HG03457 (cell line): ENCODE results near the gene LGALS9B.
"Not testable (repeated sequence)": the region's sequence is repeated elsewhere in the genome, so short reads cannot be mapped to it uniquely, and the experiment has no call there.

Source experiments
- ATAC-seq: cut with Tn5 transposase; IDR thresholded peaks from one replicate; pipeline ENCODE4 v1.9.1; 2021; ENCODE audit warnings: moderate number of reproducible peaks; ENCODE audit not compliant: unreplicated experiment

LGALS9B gene

DNA sequence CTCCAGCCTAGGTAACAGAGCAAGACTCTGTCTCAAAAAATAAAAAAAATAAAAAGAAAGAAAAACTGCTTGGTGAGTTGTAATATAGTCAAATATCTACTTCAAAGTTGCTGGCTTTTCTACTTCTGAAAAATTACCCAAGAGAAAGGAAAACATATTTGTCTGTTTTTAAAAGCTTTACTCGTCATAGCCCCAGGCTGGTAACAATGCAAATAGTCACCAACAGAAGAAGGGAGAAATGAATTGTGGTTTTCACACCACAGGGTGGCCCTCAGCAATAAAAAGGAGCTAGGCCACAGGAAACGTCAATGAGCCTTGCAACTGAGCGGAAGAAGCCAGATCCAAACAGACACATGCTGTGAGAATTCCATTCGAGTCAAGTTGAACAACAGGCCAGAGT, 1.8 kb upstream of the LGALS9B start:
- not testable (repeated sequence) for ATAC-seq

- not testable (repeated sequence) for ATAC-seq
Measured at GRCh38 chr17:20466999-20467398, 340 bp downstream of the LGALS9B start.

DNA sequence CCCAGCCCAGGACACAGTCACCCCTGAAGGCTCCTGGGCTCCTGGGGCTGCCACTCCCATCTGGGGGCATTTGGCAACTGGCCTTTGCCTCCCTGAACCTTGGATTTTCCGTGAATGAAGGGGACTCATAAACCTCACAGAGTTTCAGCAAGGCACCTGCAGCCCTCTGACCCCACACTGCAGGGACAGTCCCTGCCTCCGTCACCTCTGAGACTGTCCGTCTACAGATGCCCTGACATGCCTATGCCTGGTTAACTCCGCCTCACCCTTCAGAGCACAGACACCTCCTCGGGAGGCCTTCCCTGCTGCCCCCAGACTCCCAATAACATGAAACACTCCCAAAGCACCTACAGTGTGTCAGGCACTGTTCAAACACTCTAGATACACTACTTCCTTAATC, 786 bp downstream of the LGALS9B start:
- ATAC-seq: not testable (repeated sequence)

GRCh38 chr17:20465535-20465934, 1.8 kb downstream of the LGALS9B start:
- not testable (repeated sequence) for ATAC-seq

DNA sequence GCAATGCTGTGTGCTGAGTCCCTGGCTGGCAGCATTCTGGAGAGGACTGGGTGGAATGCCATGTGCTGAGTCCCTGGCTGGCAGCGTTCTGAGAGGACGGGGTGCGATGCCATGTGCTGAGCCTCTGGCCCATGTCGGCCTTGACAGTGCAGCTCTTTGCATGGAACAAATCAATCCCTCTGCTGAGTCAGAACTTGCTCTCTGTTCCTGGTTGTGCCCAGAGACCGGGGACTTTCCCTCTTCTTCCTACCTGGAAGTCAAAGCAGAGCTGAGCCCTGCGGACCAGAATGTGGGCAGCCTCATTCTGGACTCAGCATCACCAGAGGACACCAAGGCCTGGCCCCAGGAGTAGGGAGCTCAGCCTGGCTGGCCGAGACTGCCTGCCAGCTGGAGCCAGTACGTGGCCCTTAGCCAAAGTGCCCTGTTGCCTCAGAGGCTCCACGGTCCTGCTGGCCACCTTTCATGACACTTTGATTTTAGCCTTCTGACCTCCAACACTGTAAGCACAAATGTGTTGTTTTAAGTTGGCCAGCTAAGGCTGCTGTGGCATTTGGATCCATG, 2.4 kb downstream of the LGALS9B start:
- not testable (repeated sequence) for ATAC-seq

DNA sequence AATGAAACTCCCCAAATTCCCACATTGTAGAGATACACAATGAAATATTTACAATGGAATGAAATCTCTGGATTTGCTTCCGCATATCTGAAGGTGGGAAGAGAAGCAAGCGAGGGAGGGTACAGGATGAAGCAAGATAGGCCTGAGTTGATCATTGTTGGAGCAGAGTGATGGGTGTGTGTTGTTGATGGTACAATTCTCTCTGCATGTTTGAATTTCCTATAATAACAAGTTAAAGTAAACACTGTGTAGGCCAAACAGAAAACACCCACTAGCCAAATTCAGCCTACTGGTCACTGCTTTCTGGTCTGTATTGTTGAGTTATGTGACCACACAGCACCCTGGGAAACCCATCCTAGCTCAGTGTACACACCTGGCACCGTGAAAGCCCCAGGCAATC, 5.2 kb downstream of the LGALS9B start:
- ATAC-seq: not testable (repeated sequence)

GRCh38 chr17:20457848-20458381, 9.4 kb downstream of the LGALS9B start:
- not testable (repeated sequence) for ATAC-seq

DNA sequence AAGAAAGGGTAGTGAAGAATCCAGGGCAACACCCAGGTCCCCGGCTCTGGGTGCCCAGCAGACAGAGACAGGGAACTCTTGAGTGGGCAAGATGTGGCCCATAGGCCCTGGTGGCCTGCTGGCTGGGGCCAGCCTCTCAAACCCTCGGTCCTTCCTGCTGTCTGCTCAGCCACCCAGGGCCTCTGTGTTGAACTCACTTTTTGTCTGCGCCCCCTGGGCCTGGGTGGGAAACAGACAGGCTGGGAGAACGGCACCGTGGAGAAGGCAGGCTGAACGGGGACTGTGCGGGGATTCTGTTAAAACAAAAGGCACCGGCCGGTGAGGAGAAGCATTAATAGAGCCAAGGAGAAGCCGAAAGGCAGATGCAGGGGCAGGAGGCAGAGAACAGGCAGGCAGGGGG, 12.2 kb downstream of the LGALS9B start:
- ATAC-seq: not testable (repeated sequence)

GRCh38 chr17:20453820-20454434, 13.4 kb downstream of the LGALS9B start:
- ATAC-seq: not testable (repeated sequence)

- ATAC-seq: not testable (repeated sequence)
Measured at GRCh38 chr17:20450852-20451251, 16.5 kb downstream of the LGALS9B start.

DNA sequence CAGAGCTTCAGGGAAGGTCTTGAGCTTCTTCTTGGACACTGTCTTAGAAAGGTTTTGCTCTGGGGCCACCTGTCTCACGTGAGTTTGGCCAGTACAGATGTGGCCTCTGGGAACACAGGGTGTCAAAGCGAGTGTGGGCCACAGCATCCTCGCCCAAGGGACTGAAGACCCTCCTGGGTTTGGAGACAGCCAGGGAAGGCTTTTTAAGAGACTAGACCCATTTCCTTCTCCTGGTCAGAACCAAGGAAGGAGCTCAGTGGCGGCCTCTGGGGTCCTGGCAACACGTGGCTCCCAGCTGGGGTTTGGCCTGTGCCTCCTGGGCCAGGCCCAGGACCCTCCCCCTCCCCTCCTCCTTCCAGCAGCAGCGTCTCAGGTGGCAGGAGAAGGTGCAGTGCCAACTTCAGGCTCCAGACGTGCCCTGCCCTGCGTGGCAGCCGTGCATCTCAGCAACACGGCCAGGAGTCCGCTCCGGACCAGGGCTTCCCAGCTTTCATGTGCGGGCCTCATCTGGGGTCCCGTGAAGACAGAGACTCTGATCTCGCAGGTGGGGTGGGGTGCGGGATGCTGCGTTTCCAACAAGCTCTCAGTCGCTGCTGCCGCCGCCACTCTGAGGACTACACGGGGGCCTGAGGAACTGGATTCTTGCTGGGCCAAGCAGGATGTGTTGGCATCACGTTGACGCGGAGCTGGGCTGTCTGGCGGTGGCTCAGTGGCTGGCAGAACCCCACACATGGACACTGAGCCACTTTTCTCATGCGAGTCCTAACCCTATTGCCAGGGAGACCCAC, 19.6 kb downstream of the LGALS9B start:
- not testable (repeated sequence) for ATAC-seq

DNA sequence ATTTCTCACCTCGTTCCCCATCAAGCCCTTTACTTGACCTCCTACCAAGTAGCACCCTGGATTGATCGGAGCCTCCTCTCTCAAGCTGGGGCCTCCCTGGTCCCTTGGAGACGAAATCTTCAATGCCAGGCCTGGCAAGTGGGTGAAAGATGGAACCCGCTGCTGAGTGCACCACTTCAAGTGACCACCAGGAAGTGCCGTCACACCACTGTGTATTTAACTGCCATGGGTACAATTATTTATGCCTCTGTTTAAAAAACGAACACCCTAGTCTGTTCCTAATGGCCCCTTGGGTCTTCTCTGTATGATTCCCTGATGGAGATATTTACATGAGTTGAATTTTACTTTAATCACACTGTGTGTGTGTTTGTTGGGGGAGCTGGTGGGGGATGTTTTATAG, 20.4 kb downstream of the LGALS9B start:
- not testable (repeated sequence) for ATAC-seq

DNA sequence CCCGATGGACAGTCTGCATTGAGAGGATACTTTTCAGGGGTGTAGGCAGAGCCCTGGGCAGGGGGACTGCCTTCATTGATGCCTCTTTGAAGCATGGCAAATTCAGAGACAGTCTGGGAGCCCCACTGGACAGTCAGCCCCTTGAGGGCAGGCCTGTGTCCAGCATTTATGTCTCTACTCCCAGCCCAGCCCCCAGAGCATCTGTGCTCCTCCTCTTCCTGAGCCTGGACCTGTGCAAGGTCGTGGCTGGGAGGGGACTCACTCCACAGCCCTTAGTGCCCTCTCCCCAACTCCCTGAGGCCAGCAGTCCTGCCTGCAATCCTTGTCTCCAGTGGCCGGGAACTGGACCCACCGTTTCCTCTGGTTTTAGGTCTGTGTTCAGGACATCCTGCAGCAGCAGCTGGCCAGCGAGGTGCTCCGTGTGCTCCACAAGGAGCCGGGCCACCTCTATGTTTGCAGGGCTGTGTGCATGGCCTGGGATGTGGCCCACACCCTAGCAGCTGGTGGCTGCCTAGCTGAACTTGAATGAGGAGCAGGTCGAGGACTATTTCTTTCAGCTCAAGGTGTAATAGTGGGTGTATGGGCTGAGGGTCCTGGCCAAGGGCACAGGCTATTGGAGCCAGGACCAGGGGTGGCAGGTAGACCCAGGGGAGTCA, 22.6 kb downstream of the LGALS9B start:
- ATAC-seq: not testable (repeated sequence)

GRCh38 chr17:20444173-20444572, 23.2 kb downstream of the LGALS9B start:
- not testable (repeated sequence) for ATAC-seq

- ATAC-seq: not testable (repeated sequence)
Measured at GRCh38 chr17:20443632-20444031, 23.7 kb downstream of the LGALS9B start.

GRCh38 chr17:20440665-20441064, 26.7 kb downstream of the LGALS9B start:
- not testable (repeated sequence) for ATAC-seq

GRCh38 chr17:20435166-20435565, 32.2 kb downstream of the LGALS9B start:
- not testable (repeated sequence) for ATAC-seq

GRCh38 chr17:20433382-20433781, 34.0 kb downstream of the LGALS9B start:
- ATAC-seq: not testable (repeated sequence)

- ATAC-seq: not testable (repeated sequence)
Measured at GRCh38 chr17:20427264-20427663, 40.1 kb downstream of the LGALS9B start.

DNA sequence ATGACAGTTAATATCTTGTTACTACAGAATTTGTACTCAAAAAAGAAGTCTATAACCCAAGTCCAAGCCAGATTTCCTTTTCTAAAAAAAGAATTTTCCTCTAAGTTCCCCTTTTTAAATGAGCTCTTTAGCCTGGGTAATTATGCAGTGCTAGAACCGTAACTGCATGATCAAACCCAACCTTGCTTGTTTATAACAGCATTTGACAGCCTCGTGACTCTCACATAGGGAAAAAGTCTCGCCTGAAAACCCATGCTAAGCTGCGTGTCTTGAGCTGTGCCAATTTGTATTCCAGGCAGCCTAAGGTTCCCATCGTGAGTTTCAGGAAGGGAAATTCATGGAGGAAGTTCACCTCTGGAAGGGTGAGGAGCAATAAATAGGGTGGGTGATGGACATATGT, 44.5 kb downstream of the LGALS9B start:
- ATAC-seq: not testable (repeated sequence)

DNA sequence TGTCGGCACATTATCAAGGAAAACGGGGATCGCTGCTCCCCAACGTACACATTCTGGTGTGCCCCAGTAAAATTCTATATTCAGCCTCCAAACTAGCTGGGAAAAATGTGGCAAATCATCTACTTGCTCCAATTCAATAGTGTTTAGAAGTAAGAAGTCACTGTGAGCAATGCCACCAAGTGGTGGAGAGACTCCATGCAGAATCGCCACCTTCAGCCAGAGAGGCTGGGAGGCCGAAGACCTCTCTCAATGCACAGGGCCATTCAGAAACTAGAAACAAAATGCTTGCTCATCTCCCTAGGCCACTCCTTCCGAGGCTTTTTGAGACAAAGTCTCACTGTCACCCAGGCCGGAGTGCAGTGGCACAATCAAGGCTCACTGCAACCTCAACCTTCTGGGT, 48.5 kb downstream of the LGALS9B start:
- not testable (repeated sequence) for ATAC-seq
